Measurements from ENCODE around the gene PDE4C. TPM values are rescaled to one million over a fixed set of nuclear protein-coding genes. Genes with fewer than 3 reads are reported as not detected.

Gene PDE4C
- total RNA-seq, 1 donor from 2014 or later, result not detected

DNA sequence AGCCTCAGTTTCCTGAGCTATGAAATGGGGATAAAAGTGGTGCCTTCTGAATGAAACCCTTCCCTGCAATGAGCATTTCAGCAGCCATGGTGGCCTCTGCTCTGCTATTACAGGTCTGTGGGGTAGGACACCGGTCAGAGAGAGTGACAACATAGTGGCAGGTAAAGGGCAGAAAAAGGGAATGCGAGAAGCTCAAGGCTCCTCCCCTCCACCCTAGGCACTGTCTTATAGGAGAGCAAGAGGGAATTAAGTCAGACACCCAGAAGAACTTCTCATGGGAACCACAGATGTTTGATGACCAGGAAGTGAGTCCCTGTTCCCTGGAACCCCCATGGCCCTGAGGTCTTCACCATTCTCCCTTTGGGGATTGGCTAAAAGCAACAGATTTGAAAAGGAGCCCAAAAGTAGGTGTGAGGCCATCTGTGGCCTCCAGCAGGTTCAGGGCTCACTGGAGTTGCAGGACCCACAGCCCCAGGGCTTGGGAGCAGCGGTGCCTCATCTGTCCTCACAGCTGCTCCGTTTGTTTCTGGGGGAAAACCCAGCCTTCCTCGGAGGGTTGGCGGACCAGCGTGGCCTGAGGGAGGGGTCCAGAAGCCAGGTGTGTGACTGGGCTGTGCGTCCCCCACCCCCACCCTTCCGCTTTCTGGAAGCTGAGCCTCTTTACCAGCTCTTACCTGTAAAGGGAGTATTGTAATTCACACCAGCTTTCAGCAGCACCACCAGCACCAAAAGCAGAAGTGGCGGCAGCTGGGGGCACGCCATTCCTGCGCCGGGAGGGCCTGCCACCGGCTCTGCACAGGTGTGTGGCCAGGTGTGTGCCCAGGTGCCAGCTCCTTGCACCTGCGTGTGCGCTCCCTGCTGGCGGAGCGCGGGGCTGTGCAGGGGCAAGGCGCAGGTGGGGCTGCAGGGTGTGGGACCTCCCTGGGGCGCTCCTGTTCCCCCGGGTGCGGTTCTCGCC is 28.6 kb upstream of the PDE4C start:
- intact Hi-C loops (cut with micrococcal nuclease), result loop anchor here (5.0 to 10.0 kb wide), 2 partner anchors 143 to 250 kb away; partner anchors contain the start of gene ARRDC2

DNA sequence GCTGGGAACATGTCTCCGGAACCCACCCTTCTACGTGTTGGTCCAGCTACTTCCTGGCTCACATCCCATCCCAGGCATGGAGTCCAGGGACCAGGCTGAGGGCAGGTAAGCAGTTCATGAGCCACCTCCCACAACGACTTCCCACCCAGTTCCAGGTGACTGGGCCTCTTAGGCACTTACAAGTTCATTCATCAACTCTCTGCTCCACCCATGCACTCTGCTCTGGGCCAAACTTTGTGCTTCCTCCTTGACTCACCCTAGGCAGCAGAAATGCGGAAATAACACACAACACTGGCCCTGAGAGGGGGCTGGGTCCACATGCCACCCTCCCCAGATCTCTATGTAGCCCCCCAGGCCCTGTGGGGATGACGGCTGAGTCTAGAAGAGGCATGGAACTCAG is 27.5 kb upstream of the PDE4C start:
- intact Hi-C loops (cut with micrococcal nuclease), result loop anchor here (5.0 to 10.0 kb wide), 2 partner anchors 141 to 249 kb away; partner anchors contain the start of gene ARRDC2

DNA sequence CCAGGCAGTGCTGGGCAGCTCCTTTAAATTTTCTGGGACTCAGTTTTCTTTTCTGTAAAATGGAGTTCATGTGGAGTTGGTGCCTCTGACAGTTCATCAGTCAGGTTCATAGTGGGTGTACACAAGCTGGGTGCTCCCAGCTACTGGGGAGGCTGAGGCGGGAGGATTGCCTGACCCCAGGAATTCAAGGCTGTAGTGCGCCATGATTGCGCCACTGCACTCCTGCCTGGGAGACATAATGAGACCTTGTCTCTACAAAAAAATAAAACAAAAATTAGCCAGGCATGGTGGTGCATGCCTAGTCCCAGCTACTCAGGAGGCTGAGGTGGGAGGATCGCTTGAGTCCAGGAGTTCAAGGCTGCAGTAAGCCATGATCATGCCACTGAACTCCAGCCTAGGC is 26.9 kb upstream of the PDE4C start:
- intact Hi-C loops (cut with micrococcal nuclease), result loop anchor here (5.0 to 10.0 kb wide), 2 partner anchors 141 to 248 kb away; partner anchors contain the start of gene ARRDC2

GRCh38 chr19:18252370-18252717 is 26.1 kb upstream of the PDE4C start:
- intact Hi-C loops (cut with micrococcal nuclease), result loop anchor here (1.0 to 10.0 kb wide), 3 partner anchors 44 to 248 kb away; partner anchors contain the start of gene ARRDC2

DNA sequence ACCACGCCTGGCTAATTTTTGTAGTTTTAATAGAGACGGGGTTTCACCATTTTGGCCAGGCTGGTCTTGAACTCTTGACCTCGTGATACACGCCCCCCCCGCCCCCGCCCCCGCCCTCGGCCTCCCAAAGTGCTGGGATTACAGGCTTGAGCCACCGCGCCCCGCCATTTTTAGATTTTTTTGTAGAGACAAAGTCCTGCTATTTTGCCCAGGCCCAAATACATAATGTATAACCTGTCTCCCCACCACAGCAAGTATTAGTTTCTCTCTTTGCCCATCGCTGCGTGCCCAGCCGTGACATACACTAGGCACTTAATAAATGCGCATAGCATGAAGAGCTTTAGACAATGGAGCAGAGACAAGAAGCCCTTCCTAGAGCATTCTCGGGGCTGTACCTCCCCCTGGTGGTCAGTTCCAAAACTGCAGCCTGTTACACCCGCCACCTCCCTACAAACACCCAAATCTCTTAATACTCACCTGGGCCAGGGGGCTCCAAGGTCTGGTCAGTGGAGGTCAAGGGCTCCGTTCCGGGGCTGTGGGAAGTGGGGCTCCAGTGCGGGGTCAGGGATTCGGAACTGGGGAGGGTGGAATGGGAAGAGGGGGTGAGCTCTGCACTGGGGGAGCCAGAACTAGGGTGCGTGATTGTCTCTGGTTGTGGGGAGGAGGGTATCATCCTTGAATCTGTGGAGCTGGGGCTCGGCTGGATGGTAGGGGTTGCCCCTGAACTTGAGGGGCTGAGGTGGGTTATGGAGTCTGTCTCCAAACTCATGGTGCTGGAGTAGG is 25.5 kb upstream of the PDE4C start:
- intact Hi-C loops (cut with micrococcal nuclease), result loop anchor here (1.0 to 10.0 kb wide), 3 partner anchors 43 to 247 kb away; partner anchors contain the start of gene ARRDC2

- intact Hi-C loops (cut with micrococcal nuclease), result loop anchor here (5.0 to 10.0 kb wide), 2 partner anchors 138 to 245 kb away; partner anchors contain the start of gene ARRDC2
Observed at GRCh38 chr19:18249834-18250233, 23.6 kb upstream of the PDE4C start.

GRCh38 chr19:18245297-18245696 is 19.1 kb upstream of the PDE4C start:
- intact Hi-C loops (cut with micrococcal nuclease), result no loop called here

GRCh38 chr19:18239303-18239702 is 13.1 kb upstream of the PDE4C start:
- intact Hi-C loops (cut with micrococcal nuclease), result no loop called here

GRCh38 chr19:18234194-18234593 is 8.0 kb upstream of the PDE4C start:
- intact Hi-C loops (cut with micrococcal nuclease), result no loop called here

GRCh38 chr19:18233224-18233825 is 7.1 kb upstream of the PDE4C start:
- intact Hi-C loops (cut with micrococcal nuclease), result no loop called here

DNA sequence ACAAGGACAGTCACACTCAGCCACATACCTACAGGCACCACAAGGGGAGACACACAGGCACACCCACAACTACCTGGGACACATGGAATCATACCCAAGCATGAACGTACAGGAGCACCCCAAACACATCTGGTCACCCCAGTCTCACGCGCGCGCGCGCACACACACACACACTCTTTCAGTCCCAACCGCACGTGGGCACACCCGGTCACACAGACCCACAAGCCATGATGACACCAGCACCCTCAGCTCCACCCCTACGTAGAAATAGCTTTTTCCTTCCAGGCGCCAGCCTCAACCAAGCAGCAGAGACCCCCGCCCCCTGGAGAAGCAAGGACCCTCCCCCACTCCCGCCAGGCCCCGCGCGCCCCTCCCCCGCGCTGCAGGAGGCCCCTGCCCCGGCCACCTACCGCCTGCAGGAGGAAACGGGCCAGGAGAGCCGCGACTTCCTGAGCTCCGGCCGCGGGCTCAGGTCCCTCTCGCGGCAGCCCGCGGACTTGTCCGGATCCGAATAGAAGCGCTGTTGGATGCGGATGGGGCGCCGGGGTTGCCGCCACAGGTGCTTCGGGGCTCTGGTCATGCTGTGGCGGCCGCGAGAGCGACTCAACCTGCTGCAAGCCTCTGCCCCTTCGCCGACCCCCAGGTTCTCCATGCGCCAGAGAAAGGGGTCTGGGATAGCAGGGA is 6.4 kb upstream of the PDE4C start:
- intact Hi-C loops (cut with micrococcal nuclease), result no loop called here

- intact Hi-C loops (cut with micrococcal nuclease), result no loop called here
Observed at GRCh38 chr19:18231775-18232174, 5.5 kb upstream of the PDE4C start.

GRCh38 chr19:18230941-18231734 is 4.9 kb upstream of the PDE4C start:
- intact Hi-C loops (cut with micrococcal nuclease), result no loop called here

DNA sequence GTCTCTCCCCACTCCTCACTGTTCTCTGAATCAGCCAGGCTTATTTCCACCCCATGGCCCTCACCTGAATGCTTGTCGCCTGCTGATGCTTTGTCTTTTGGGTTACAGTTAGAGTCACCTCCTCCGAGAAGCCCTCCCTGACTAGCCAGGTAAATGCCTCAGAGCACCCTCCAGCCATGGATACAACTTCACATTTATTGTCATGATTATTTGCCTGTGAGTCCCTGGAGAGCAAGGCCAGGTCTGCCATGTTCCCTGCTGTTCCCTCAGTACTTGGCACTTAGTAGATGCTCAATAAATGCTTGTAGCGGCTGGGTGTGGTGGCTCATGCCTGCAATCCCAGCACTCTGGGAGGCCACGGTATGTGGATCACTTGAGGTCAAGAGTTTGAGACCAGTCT is 3.7 kb upstream of the PDE4C start:
- intact Hi-C loops (cut with micrococcal nuclease), result loop anchor here (1.0 kb wide), 1 partner anchor 98 kb away; no protein-coding TSS in a partner anchor

- intact Hi-C loops (cut with micrococcal nuclease), result loop anchor here (1.0 kb wide), 1 partner anchor 99 kb away; no protein-coding TSS in a partner anchor
Observed at GRCh38 chr19:18229474-18229873, 3.2 kb upstream of the PDE4C start.

DNA sequence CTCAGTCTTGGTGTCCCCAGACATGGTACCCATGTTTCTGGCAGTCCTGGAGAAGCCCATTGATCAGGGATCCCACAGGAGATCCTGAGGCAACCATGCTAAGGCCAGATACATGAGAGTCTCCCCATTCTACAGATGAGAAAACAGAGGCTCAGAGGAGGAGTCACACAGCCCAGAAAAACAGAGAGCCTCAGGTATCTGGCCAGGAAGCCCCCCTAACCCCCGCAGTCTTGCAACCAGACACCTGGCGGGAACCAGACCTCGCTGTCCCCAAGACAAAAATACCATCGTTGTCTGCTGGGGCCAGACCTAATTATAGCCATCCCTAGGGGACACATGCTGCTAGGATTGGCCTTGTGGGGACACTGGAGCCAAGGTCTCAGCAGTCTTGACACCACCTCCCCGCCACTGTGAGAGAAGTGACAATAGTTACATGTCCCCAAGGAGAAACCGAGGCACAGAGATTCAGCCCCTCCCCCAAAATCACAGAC is 1.6 kb upstream of the PDE4C start:
- intact Hi-C loops (cut with micrococcal nuclease), result no loop called here

DNA sequence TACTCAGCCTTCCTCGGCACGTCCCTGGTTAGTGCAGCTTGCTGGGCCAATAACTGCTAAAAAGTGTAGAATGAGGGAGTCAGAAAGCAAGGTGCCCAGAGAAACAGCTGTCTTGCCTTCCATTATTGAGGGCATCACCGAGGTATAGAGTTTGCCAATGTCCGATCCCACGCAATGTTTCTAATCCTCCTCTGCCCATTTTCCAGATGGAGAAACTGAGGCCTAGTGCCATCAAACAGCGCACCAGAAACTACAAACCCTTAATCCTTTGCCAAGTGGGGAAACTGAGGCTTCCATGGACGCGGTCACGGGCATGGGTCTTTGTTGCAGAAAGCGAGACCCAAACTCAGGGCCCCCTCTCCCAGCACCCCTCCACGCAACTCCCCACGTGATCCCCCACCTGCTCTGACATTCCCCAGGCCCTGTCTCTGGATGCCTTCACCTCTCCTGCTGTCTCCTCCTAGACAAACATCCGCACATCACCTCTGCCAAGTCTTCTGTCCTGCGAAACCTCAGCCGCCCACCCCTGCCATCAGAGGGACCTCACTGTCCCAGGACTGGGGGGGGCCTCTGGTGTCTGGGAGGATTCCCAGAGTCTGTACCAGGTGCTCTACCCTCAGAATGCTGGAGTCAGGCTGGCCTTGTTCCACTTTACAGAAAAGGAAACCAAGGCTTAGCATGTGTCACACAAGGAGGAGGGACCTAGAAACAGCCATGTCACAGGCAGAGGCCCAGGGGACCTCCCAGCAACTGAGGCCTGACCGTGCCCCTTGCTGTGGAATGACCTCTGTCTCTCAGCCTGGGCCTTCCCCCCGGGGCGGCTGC is 930 bp upstream of the PDE4C start:
- intact Hi-C loops (cut with micrococcal nuclease), result no loop called here

- intact Hi-C loops (cut with micrococcal nuclease), result no loop called here
Observed at GRCh38 chr19:18225355-18225701, 910 bp downstream of the PDE4C start.
